NCI-H226 (cell line): ENCODE data around the gene CCSER2.
"Not testable (repeated sequence)": the region's sequence is repeated elsewhere in the genome, so short reads cannot be mapped to it uniquely, and the experiment has no call there.

Experiments used
- DNase-seq: peaks from one replicate; pipeline ENCODE4 v3.0.0-alpha.2; 2015

Gene CCSER2

DNA sequence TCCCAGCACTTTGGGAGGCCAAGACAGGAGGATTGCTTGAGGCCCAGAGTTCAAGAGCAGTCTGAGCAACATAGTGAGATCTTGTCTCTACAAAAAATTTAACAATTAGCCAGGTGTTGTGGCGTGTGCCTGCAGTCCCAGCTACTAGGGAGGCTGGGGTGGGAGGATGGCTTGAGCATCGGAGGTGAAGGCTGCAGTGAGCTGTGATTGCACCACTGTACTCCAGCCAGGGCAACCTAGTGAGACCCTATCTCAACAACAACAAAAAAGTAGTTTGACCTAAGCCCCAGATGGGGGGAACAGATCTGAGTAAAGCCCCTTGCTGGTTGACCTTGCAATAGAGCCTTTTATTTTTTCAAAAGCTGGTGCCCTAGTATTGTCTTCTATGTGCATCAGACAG, 15.6 kb upstream of the CCSER2 start:
- DNase-seq, result no peak

DNA sequence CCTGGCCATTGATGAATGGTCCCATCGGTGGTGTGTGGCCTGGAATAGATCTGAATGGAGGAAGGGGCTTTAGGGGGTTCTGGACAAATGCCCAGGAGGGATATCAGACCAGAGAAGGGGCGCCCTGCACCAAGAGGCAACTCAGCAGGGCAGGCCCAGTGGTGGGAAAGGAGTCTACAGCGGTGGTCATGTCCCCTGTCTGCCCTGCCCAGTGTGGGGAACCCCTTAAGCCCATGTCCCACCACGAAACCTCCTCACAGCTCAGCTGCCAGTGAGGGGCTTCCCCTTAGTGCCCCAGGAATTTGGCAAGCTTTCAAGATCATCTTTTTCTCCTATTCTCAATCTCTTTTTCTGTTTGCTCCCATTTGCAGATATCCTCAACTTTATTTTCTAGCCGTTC, 14.1 kb upstream of the CCSER2 start:
- no peak for DNase-seq

DNA sequence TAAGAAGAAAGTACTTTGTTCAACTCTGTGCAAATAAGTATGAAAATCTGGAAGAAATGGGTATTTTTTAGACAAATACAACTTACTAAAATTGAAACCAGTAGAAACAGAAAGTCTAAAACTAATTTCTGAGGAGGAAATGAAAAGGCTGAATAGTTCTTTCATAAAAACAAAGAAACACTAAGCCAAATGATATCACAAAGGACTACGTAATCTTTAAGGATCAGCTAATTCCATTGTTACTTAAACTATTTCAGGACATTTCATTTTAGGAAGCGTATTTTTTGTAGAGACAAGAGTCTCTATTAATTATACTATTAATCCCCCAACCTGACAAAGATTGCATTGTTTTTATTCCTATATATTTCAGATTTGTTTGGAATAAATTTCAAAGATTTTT, 11.2 kb upstream of the CCSER2 start:
- DNase-seq, result no peak

DNA sequence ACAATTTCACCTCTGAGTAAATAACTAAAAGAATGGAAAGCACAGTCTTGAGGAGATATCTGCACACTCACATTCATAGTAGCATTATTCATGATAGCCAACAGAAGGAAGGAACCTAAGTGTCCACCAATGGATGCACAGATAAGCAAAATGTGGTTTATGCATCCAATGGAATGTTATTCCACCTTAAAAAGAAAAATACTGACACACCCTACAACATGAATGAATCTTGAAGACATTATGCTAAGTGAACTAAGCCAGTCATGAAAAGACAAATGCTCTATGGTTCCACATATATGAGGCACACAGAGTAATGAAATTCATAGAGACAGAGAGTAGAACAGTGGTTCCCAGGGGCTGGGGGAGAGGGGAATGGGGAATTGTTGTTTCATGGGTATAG, 6.5 kb upstream of the CCSER2 start:
- no peak for DNase-seq

GRCh38 chr10:84323566-84323965, 4.8 kb upstream of the CCSER2 start:
- not testable (repeated sequence) for DNase-seq

DNA sequence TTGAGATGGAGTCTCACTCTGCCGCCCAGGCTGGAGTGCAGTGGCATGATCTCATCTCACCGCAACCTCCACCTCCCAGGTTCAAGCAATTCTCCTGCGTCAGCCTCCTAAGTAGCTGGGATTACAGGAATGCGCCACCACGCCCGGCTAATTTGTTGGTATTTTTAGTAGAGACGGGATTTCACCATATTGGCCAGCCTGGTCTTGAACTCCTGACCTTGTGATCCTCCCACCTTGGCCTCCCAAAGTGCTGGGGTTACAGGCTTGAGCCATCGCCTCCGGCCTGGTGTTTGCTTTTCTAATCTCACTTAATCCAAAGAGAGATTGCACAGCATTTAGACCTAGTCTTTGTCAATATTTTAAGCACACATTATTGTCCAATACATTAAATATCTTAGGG, 1.4 kb upstream of the CCSER2 start:
- not testable (repeated sequence) for DNase-seq

- DNase-seq, result no peak
Observed at GRCh38 chr10:84329196-84329611, 815 bp downstream of the CCSER2 start.

DNA sequence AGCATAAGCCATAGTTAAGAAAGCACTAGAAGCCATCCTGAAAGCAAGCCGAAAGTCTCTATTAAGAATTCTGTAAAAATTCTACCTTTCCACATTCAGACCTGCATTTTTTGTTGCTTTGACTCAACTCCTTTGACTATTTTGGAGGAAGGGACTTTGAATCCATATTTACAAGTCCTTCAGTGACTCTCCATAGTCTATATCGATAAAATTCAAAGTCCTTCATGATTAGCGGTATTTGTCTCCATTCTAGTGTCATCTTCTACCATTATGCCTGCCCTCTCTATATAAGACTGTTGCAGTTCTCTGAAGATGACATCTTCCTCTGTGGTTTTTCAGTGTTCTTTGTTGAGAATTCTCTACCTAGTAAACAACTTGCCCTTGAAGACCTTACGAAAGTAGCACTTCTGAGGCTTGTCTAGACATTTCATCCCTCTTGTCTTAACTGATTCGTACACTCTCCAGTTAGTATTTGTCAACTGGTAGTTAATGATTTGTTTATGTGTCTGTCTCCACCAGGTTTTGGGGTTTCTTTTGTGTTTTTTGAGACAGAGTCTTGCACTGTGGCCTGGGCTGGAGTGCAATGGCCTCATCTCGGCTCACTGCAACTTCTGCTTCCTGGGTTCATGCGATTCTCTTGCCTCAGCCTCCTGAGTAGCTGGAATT, 1.7 kb downstream of the CCSER2 start:
- DNase-seq, result no peak

- DNase-seq, result no peak
Observed at GRCh38 chr10:84331091-84331490, 2.7 kb downstream of the CCSER2 start.

- DNase-seq, result peak; percentile 14
Observed at GRCh38 chr10:84333864-84334451, 5.6 kb downstream of the CCSER2 start.

DNA sequence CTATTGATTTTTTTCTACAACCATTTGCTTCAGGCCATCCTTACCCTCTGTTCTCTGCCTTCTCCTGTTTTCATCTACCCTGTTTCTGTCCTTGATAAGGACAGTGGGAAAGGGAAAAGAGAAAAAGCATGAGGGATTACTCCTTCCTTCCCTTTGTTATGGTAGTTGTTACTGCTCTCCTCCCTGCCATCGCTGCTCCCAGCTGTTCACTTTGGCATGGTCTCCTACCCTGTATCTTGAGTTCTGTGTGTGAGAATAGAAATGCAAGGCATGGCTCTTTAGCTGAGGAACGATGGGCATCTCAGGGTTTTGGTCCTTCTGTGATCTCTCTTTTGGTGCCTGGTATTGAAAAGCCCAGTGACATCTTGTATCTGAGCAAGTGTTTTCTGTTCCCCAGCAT, 6.4 kb downstream of the CCSER2 start:
- DNase-seq, result no peak

- no peak for DNase-seq
Observed at GRCh38 chr10:84335516-84335915, 7.1 kb downstream of the CCSER2 start.

DNA sequence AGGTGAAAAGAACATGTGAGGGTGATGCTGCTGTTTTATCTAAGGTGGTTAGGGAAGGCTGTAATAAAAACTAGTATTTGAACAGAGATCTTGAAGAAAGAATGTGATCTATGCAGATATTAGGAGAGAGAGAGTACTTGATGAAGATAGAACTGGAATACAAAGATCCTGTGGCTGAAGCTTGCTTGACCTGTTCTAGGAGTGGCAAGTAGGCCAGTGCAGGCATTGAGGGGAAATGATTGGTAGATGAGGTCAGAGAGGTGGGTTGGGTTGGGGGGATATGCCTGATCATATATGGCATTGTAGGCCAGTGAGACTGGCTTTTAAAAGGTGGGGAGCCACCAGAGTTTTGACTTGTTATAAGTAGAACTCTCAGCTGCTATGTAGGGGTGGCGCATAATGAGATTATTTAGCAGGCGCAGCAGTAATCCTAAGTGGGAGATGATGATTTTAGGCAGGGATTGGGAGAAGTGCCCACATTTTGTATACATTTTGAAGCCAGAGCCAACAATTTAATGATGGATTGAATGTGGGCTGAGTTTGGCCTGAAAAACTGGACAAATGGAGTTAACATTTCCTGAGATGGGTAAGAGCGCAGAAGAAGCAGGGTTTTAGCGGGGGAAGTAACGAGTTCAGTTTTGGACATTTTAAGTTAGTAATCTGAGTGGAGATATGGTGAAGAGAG, 8.2 kb downstream of the CCSER2 start:
- DNase-seq, result no peak

DNA sequence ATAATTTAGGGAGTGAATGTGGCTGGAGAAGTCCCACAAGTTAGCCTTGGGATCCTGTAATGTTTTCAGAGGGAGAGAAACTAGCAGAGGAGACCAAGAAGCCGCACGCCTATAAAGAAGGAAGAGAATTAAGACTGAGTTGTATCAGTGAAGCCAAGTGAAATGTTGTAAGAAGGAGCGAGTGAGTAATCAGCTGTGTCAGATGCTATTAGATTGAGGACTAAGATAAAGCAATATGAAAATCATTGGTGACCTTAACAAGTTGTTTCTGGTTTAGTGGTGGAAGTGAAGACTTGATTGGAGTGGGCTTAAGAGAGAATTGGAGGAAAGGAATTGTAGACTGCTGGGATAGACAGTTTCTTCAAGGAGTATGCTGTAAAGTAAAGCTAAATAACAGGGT, 8.8 kb downstream of the CCSER2 start:
- DNase-seq, result no peak

DNA sequence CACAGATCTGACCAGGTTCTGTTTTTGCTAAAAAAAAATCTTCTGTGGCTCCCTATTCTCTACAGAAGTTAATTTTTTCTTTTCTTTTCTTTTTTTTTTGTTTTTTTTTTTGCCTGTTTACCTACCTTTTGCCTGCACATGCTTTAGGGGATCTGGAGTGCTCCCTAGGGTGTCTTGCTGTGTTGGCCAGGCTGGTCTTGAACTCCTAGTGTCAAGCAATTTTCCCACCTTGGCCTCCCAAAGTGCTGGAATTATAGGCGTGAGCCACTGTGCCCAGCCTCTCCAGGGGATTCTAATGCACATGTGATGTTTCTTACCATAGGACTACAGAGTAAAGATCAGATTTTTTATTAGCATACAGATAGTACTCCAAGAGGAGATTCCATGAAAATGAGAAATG, 10.6 kb downstream of the CCSER2 start:
- no peak for DNase-seq

- DNase-seq, result no peak
Observed at GRCh38 chr10:84340187-84340586, 11.8 kb downstream of the CCSER2 start.

GRCh38 chr10:84340632-84341537, 12.5 kb downstream of the CCSER2 start:
- DNase-seq, result no peak

- no peak for DNase-seq
Observed at GRCh38 chr10:84341538-84341856, 13.1 kb downstream of the CCSER2 start.

DNA sequence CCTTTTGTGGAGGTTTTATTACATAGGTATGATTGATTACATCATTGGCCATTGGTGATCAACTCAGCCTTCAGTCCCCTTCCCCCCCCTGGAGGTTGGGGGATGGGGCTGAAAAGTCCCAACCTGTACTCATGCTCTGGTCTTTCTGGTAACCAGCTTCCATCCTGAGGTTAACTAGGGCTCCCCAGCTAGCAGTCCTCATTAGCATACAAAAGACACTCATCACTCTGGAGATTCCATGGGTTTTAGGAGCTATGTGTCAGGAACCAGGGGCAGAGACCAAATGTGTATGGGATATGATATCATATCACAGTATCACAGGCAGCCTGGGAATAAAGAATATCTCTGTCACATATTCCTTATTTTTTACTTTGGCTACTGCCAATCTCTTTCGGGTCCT, 13.6 kb downstream of the CCSER2 start:
- no peak for DNase-seq

GRCh38 chr10:84342584-84342983, 14.2 kb downstream of the CCSER2 start:
- DNase-seq, result no peak

DNA sequence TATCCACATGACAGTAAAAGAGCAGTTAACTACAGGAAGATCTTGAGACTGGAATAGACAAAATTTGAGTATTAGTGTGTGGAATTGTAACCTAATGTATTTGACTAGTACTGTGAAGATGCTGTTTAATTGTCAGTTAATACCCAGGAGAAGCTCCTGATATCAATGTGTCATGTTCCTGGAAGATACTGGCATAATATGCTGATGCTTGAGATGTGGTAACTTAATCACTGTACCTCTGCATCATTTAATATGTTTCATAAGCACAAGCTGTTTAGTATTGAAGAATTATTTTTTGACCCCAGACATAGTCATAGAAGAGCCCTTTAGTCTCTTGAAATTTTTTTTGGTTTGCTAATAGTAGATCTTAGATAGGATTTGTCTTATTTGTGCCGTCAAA, 15.4 kb downstream of the CCSER2 start:
- DNase-seq, result no peak

DNA sequence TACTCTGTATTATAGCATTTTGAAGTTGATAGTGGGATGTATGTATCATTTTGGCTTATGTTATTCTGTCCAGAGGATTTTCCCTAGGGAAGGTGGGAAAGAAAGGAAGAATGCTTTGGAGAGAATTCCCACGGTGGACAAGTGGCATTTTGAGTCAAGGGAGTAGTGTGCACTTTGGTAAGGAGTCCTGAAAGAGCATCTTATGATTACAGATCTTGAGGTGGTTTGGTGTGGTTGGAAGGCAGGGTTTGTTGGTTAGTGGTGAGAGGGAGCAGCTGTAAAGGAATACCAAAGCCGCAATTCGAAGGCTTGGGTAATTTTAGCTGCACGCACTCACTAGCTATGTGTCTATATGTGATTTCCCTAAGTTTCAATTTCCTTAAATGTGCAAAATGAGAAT, 16.1 kb downstream of the CCSER2 start:
- DNase-seq, result no peak

- not testable (repeated sequence) for DNase-seq
Observed at GRCh38 chr10:84347575-84348002, 19.2 kb downstream of the CCSER2 start.

GRCh38 chr10:84348447-84348846, 20.1 kb downstream of the CCSER2 start:
- DNase-seq, result peak; percentile 62
